Activated CD4-positive, alpha-beta T cell treated with anti-CD3 and anti-CD28 coated beads, Interleukin-2, amount 10 ng/mL, durations not matched to agents 24 days and 14 days (primary cell): Measurements from ENCODE around the gene ITIH2. TPM values are rescaled to one million over a fixed set of nuclear protein-coding genes. Genes with fewer than 3 reads are reported as not detected.
"Not testable (repeated sequence)": the region's sequence is repeated elsewhere in the genome, so short reads cannot be mapped to it uniquely, and the experiment has no call there.

Experiments
- DNase-seq: peaks from one replicate; pipeline ENCODE4 v3.0.0; 2022
- H3K27ac Mint-ChIP-seq: one replicate; pipeline ENCODE4 v1.8.0; 2022; ENCODE audit warnings: mild to moderate bottlenecking, mixed read lengths
- H3K27me3 Mint-ChIP-seq: one replicate; pipeline ENCODE4 v1.8.0; 2022; ENCODE audit warnings: mixed read lengths
- H3K36me3 Mint-ChIP-seq: one replicate; pipeline ENCODE4 v1.8.0; 2022; ENCODE audit warnings: low read depth, mild to moderate bottlenecking, mixed read lengths
- H3K4me1 Mint-ChIP-seq: one replicate; pipeline ENCODE4 v1.8.0; 2021; ENCODE audit warnings: mixed read lengths
- H3K4me3 Mint-ChIP-seq: one replicate; pipeline ENCODE4 v1.8.0; 2022; ENCODE audit warnings: mild to moderate bottlenecking, moderate library complexity, mixed read lengths
- H3K9me3 Mint-ChIP-seq: one replicate; pipeline ENCODE4 v1.8.0; 2021; ENCODE audit warnings: mixed read lengths
- intact Hi-C: fragments of 100-400 bp; cut with micrococcal nuclease; formaldehyde crosslinking; loops from one replicate; pipeline ENCODE4 v1.15.1; 2023
- total RNA-seq: library from RNA; stranded (reverse); gene quantifications from 2 replicates; pipeline ENCODE4 v1.2.3, GENCODE V29; 2022

Gene ITIH2
- total RNA-seq, result not detected in 2 replicates

- Mint-ChIP-seq H3K36me3 (no peaks in the 10 kb centered on the region), H3K4me3 (no peak within 1 kb of the TSS), H3K27ac (no peak within 1 kb of the TSS), H3K4me1 (no peaks in the 10 kb centered on the region), H3K9me3 (no peaks in the 10 kb centered on the region), H3K27me3 (peaks cover 30% of the 10 kb centered on the region)
- intact Hi-C loops, result no loop called here
- DNase-seq, result no peak
Measured at GRCh38 chr10:7703140-7703539, at the start of gene ITIH2. TSS of gene ITIH2 (plus strand) at chr10:7703316. CDS start at chr10:7703435, 119 bp downstream.

- H3K4me3 Mint-ChIP-seq, H3K36me3 Mint-ChIP-seq, H3K9me3 Mint-ChIP-seq, H3K27ac Mint-ChIP-seq, H3K4me1 Mint-ChIP-seq, intact Hi-C loops, DNase-seq: not testable (repeated sequence)
- peaks cover 23% of the 10 kb centered on the region for H3K27me3 Mint-ChIP-seq
Measured at GRCh38 chr10:7657079-7657478, 46.0 kb upstream of the ITIH2 start.

- no peaks in the 10 kb centered on the region for H3K36me3 Mint-ChIP-seq
- intact Hi-C loops, result no loop called here
- H3K27ac Mint-ChIP-seq, result no peak overlapping the region
- H3K4me3 Mint-ChIP-seq, result no peak overlapping the region
- H3K27me3 Mint-ChIP-seq, result peaks cover 28% of the 10 kb centered on the region
- H3K9me3 Mint-ChIP-seq, result no peaks in the 10 kb centered on the region
- H3K4me1 Mint-ChIP-seq, result no peaks in the 10 kb centered on the region
- DNase-seq, result no peak
Measured at GRCh38 chr10:7657552-7657951, 45.6 kb upstream of the ITIH2 start.

- H3K27ac Mint-ChIP-seq, result no peak overlapping the region
- DNase-seq, result no peak
- no peaks in the 10 kb centered on the region for H3K4me1 Mint-ChIP-seq
- no peaks in the 10 kb centered on the region for H3K9me3 Mint-ChIP-seq
- H3K36me3 Mint-ChIP-seq, result no peaks in the 10 kb centered on the region
- H3K4me3 Mint-ChIP-seq, result no peak overlapping the region
- peaks cover 35% of the 10 kb centered on the region for H3K27me3 Mint-ChIP-seq
- intact Hi-C loops, result no loop called here
Measured at GRCh38 chr10:7659560-7659959, 43.6 kb upstream of the ITIH2 start.

GRCh38 chr10:7662522-7662921 is 40.6 kb upstream of the ITIH2 start:
- Mint-ChIP-seq H3K4me3 (no peak overlapping the region), H3K27me3 (peaks cover 46% of the 10 kb centered on the region), H3K27ac (no peak overlapping the region), H3K36me3 (no peaks in the 10 kb centered on the region), H3K9me3 (no peaks in the 10 kb centered on the region), H3K4me1 (peaks cover 2% of the 10 kb centered on the region)
- no peak for DNase-seq
- intact Hi-C loops, result no loop called here

GRCh38 chr10:7664707-7665106 is 38.4 kb upstream of the ITIH2 start:
- Mint-ChIP-seq H3K27ac (no peak overlapping the region), H3K4me1 (peaks cover 5% of the 10 kb centered on the region), H3K27me3 (peaks cover 61% of the 10 kb centered on the region), H3K9me3 (no peaks in the 10 kb centered on the region), H3K4me3 (no peak overlapping the region), H3K36me3 (no peaks in the 10 kb centered on the region)
- intact Hi-C loops, result no loop called here
- DNase-seq, result no peak

- intact Hi-C loops, result no loop called here
- Mint-ChIP-seq H3K27me3 (peaks cover 63% of the 10 kb centered on the region), H3K4me3 (peak overlapping the region; percentile 54)
Measured at GRCh38 chr10:7665767-7666166, 37.3 kb upstream of the ITIH2 start.

GRCh38 chr10:7666253-7667023 is 36.7 kb upstream of the ITIH2 start, which contains the start of gene ITIH5:
TSS of gene ITIH5 (minus strand) at chr10:7666966. CDS start at chr10:7666892, 74 bp downstream.
- Mint-ChIP-seq H3K27ac (no peak within 1 kb of the TSS), H3K4me3 (peak within 1 kb of the TSS; percentile 68), H3K9me3 (no peaks in the 10 kb centered on the region), H3K27me3 (peaks cover 65% of the 10 kb centered on the region), H3K4me1 (peaks cover 5% of the 10 kb centered on the region), H3K36me3 (no peaks in the 10 kb centered on the region)
- no peak for DNase-seq
- intact Hi-C loops, result no loop called here

More at GRCh38 chr10:7665767-7666166, 37.3 kb upstream of the ITIH2 start:
- Mint-ChIP-seq H3K27ac (no peak overlapping the region), H3K4me1 (peaks cover 5% of the 10 kb centered on the region), H3K9me3 (no peaks in the 10 kb centered on the region), H3K36me3 (no peaks in the 10 kb centered on the region)
- no peak for DNase-seq

GRCh38 chr10:7667262-7668141 is 35.6 kb upstream of the ITIH2 start:
- peak overlapping the region; percentile 68 for H3K4me3 Mint-ChIP-seq
- intact Hi-C loops, result no loop called here
- H3K4me1 Mint-ChIP-seq, result peaks cover 5% of the 10 kb centered on the region
- H3K27ac Mint-ChIP-seq, result no peak overlapping the region
- H3K27me3 Mint-ChIP-seq, result peaks cover 65% of the 10 kb centered on the region
- no peaks in the 10 kb centered on the region for H3K36me3 Mint-ChIP-seq
- H3K9me3 Mint-ChIP-seq, result no peaks in the 10 kb centered on the region
- no peak for DNase-seq

- intact Hi-C loops, result no loop called here
- H3K27me3 Mint-ChIP-seq, result peaks cover 67% of the 10 kb centered on the region
- DNase-seq, result no peak
Measured at GRCh38 chr10:7670157-7670556, 33.0 kb upstream of the ITIH2 start.

GRCh38 chr10:7672341-7673134 is 30.6 kb upstream of the ITIH2 start:
- intact Hi-C loops, result no loop called here

More at GRCh38 chr10:7670157-7670556, 33.0 kb upstream of the ITIH2 start:
- Mint-ChIP-seq H3K27ac (no peak overlapping the region), H3K4me3 (no peak overlapping the region), H3K9me3 (no peaks in the 10 kb centered on the region), H3K4me1 (peaks cover 5% of the 10 kb centered on the region), H3K36me3 (no peaks in the 10 kb centered on the region)

GRCh38 chr10:7679256-7679655 is 23.9 kb upstream of the ITIH2 start:
- Mint-ChIP-seq H3K36me3 (no peaks in the 10 kb centered on the region), H3K9me3 (no peaks in the 10 kb centered on the region), H3K4me3 (no peak overlapping the region), H3K4me1 (no peaks in the 10 kb centered on the region), H3K27me3 (peaks cover 22% of the 10 kb centered on the region), H3K27ac (no peak overlapping the region)
- intact Hi-C loops, result no loop called here
- DNase-seq, result no peak

More at GRCh38 chr10:7672341-7673134, 30.6 kb upstream of the ITIH2 start:
- H3K27ac Mint-ChIP-seq, result no peak overlapping the region
- peaks cover 59% of the 10 kb centered on the region for H3K27me3 Mint-ChIP-seq
- no peaks in the 10 kb centered on the region for H3K9me3 Mint-ChIP-seq
- DNase-seq, result no peak
- H3K4me3 Mint-ChIP-seq, result no peak overlapping the region
- no peaks in the 10 kb centered on the region for H3K36me3 Mint-ChIP-seq
- peaks cover 3% of the 10 kb centered on the region for H3K4me1 Mint-ChIP-seq

GRCh38 chr10:7680078-7680477 is 23.0 kb upstream of the ITIH2 start:
- H3K27ac Mint-ChIP-seq, H3K4me3 Mint-ChIP-seq, H3K36me3 Mint-ChIP-seq, H3K4me1 Mint-ChIP-seq, intact Hi-C loops, DNase-seq, H3K9me3 Mint-ChIP-seq: not testable (repeated sequence)
- peaks cover 19% of the 10 kb centered on the region for H3K27me3 Mint-ChIP-seq
